Spleen (tissue), 11 donors: Measurements from ENCODE around the gene ATP6V1C2. TPM values are rescaled to one million over a fixed set of nuclear protein-coding genes. Genes with fewer than 3 reads are reported as not detected.

Experiments
- DNase-seq: peaks from one replicate; pipeline ENCODE4 v3.0.0-alpha.2; 2020
- H3K27ac ChIP-seq, 8 donors: fragments of 200-600 bp; sonication (generic) in 7 of 8; 1 replicate in 4 of 8; 2 replicates in 4 of 8; pipeline versions ENCODE4 v1.5.0 to v1.8.0; 2016 to 2021; ENCODE audit warnings: inconsistent platforms in 4 of 8, mild to moderate bottlenecking in 4 of 8, moderate library complexity in 1 of 8
- H3K27me3 ChIP-seq, 7 donors: fragments of 200-600 bp; sonication (generic) in 6 of 7; replicated peaks in 1 of 7; 1 replicate in 4 of 7; 2 replicates in 3 of 7; pipeline versions ENCODE4 v1.5.0 to v1.8.0; 2016 to 2021; ENCODE audit warnings: inconsistent platforms in 3 of 7, mild to moderate bottlenecking in 1 of 7
- H3K36me3 ChIP-seq, 6 donors: fragments of 200-600 bp; sonication (generic) in 5 of 6; 1 replicate in 4 of 6; 2 replicates in 2 of 6; pipeline versions ENCODE4 v1.5.0 to v1.8.0; 2016 to 2021; ENCODE audit warnings: inconsistent platforms in 2 of 6
- H3K4me1 ChIP-seq, 6 donors: fragments of 200-600 bp; sonication (generic) in 5 of 6; 1 replicate in 3 of 6; 2 replicates in 3 of 6; pipeline versions ENCODE4 v1.5.0 to v1.8.0; 2016 to 2021; ENCODE audit warnings: inconsistent platforms in 3 of 6
- H3K4me3 ChIP-seq, 8 donors: fragments of 200-600 bp; sonication (generic) in 7 of 8; 1 replicate in 4 of 8; 2 replicates in 4 of 8; pipeline versions ENCODE4 v1.5.0 to v1.8.0; 2016 to 2021; ENCODE audit warnings: inconsistent platforms in 4 of 8, mild to moderate bottlenecking in 4 of 8, moderate library complexity in 2 of 8
- H3K9me3 ChIP-seq, 8 donors: fragments of 200-600 bp; sonication (generic) in 7 of 8; 1 replicate in 4 of 8; 2 replicates in 4 of 8; pipeline versions ENCODE4 v1.5.0 to v1.8.0; 2016 to 2021; ENCODE audit warnings: inconsistent platforms in 4 of 8
- CTCF ChIP-seq, 11 experiments: fragments of 200-600 bp in 7 of 11; fragments of 450-650 bp in 4 of 11; sonication (generic) in 4 of 11; IDR thresholded peaks in 8 of 11; conservative IDR thresholded peaks in 3 of 11; 1 replicate in 7 of 11; 2 replicates in 4 of 11; pipeline versions ENCODE4 v1.4.0 to v1.8.0; 2016 to 2021; ENCODE audit warnings: antibody characterized with exemption in 11 of 11, inconsistent platforms in 4 of 11, mild to moderate bottlenecking in 1 of 11
- POLR2A ChIP-seq, 3 donors: fragments of 450-650 bp; IDR thresholded peaks; one replicate each; pipeline ENCODE4 v1.5.1; 2017; ENCODE audit warnings: antibody characterized with exemption in 3 of 3, mild to moderate bottlenecking in 1 of 3
- POLR2AphosphoS5 ChIP-seq, 3 donors: sonication (generic); formaldehyde crosslinking; IDR thresholded peaks; one replicate each; pipeline ENCODE4 v1.5.1; 2017; ENCODE audit warnings: antibody characterized with exemption in 3 of 3
- WGBS, 5 donors: extraction: QIAGEN DNeasy Blood & Tissue Kit in 3 of 5; methylation state at CpG; one replicate each; pipeline versions ENCODE4 v1.1.5 to v1.1.7; 2013 to 2018; 5-methylcytosine and 5-hydroxymethylcytosine counted together
- intact Hi-C: fragments of 100-400 bp; cut with DNase I; formaldehyde crosslinking; loops from one replicate; pipeline ENCODE4 v1.15.0; 2023; ENCODE audit warnings: low total_unique reads
- polyA plus RNA-seq, 3 donors: library from polyadenylated mRNA; stranded (reverse); fragments of 200-250 nt; gene quantifications; one replicate each; pipeline ENCODE4 v1.2.1, GENCODE V29; 2013
- total RNA-seq, 7 donors: library from RNA; depleted of rRNA in 3 of 7; stranded (reverse); fragments of >200 nt in 3 of 7; fragmentation: NEBNext Ultra II Directional in 4 of 7; extraction: Animal tissue kit (Norgen Biotek cat#: 25700) in 4 of 7; gene quantifications; one replicate each; pipeline versions ENCODE4 v1.1.0 to v1.2.1, GENCODE V29; 2016 to 2021
- donor health status: healthy with polysubstance abuse.
- donor health status: DM: no; HTN: no; CAD: no; lungs with moderate emphysema.
- donor health status: DM: no; HTN: no; CAD: no.
- donor health status: Bipolar disorder and iron deficiency.
- donor health status: healthy.
- donor health status: DM: no; HTN: no; CAD: no.
- donor health status: DM: yes; HTN: yes; CAD: no.

Gene ATP6V1C2
- total and polyA plus RNA-seq, 10 donors = 0.23 to 9.2 (median 0.54) TPM; not detected in 3

- intact Hi-C loops = no loop called here
- H3K9me3 ChIP-seq = no peaks in the 10 kb centered on the region
- 73 to 82% (median 77%) methylated on average over 7 of the region's 7 CpGs for WGBS, 5 donors
- DNase-seq = no peak
- peaks cover 0 to 100% (median 71%) of the 10 kb centered on the region in 6 donors for H3K36me3 ChIP-seq
- no peak overlapping the region for H3K27ac ChIP-seq
- no peaks in the 10 kb centered on the region for H3K27me3 ChIP-seq
- no peak overlapping the region for H3K4me3 ChIP-seq
- H3K4me1 ChIP-seq = peaks cover 0 to 28% (median 17%) of the 10 kb centered on the region in 6 donors
- no peak for TF ChIP-seq POLR2AphosphoS5 (IDR thresholded peaks at IDR 0.05)
- TF ChIP-seq CTCF (IDR thresholded peaks at IDR 0.05 in 8 of 11, conservative IDR thresholded peaks at IDR 0.05 in 3 of 11) = no peak
Measured at GRCh38 chr2:10795508-10796046, 74.1 kb downstream of the ATP6V1C2 start.

- no peak for DNase-seq
- 67 to 92% (median 84%) methylated on average over 2 of the region's 2 CpGs for WGBS, 5 donors
- Histone ChIP-seq H3K27me3 (no peaks in the 10 kb centered on the region), H3K27ac (no peak overlapping the region), H3K36me3 (peaks cover 0 to 100% (median 71%) of the 10 kb centered on the region in 6 donors), H3K9me3 (no peaks in the 10 kb centered on the region), H3K4me3 (no peak overlapping the region), H3K4me1 (peaks cover 0 to 21% (median 7%) of the 10 kb centered on the region in 6 donors)
- intact Hi-C loops = no loop called here
- no peak for TF ChIP-seq CTCF (IDR thresholded peaks at IDR 0.05 in 8 of 11, conservative IDR thresholded peaks at IDR 0.05 in 3 of 11)
- TF ChIP-seq POLR2A (IDR thresholded peaks at IDR 0.05) = no peak
Measured at GRCh38 chr2:10796703-10797102, 75.3 kb downstream of the ATP6V1C2 start.

GRCh38 chr2:10798783-10799182 lies 77.4 kb downstream of the ATP6V1C2 start:
- no peak overlapping the region for H3K4me3 ChIP-seq
- no peak for DNase-seq
- H3K9me3 ChIP-seq = no peaks in the 10 kb centered on the region
- H3K36me3 ChIP-seq = peaks cover 0 to 92% (median 59%) of the 10 kb centered on the region in 6 donors
- no peak overlapping the region for H3K27ac ChIP-seq
- H3K27me3 ChIP-seq = no peaks in the 10 kb centered on the region
- WGBS, 5 donors = 79 to 91% (median 83%) methylated on average over 8 of the region's 8 CpGs
- intact Hi-C loops = no loop called here
- TF ChIP-seq CTCF (IDR thresholded peaks at IDR 0.05 in 8 of 11, conservative IDR thresholded peaks at IDR 0.05 in 3 of 11) (no peak), POLR2AphosphoS5 (IDR thresholded peaks at IDR 0.05) (no peak), POLR2A (IDR thresholded peaks at IDR 0.05) (no peak)
- peaks cover 0 to 19% (median 5%) of the 10 kb centered on the region in 6 donors for H3K4me1 ChIP-seq

- Histone ChIP-seq H3K36me3 (peaks cover 0 to 78% (median 49%) of the 10 kb centered on the region in 6 donors), H3K27me3 (no peaks in the 10 kb centered on the region), H3K4me3 (no peak overlapping the region), H3K27ac (no peak overlapping the region), H3K9me3 (no peaks in the 10 kb centered on the region), H3K4me1 (peaks cover 0 to 19% (median 2%) of the 10 kb centered on the region in 6 donors)
- WGBS, 5 donors = 83 to 98% (median 89%) methylated on average over 4 of the region's 4 CpGs
- DNase-seq = no peak
- intact Hi-C loops = no loop called here
- TF ChIP-seq CTCF (IDR thresholded peaks at IDR 0.05 in 8 of 11, conservative IDR thresholded peaks at IDR 0.05 in 3 of 11) (no peak), POLR2A (IDR thresholded peaks at IDR 0.05) (no peak), POLR2AphosphoS5 (IDR thresholded peaks at IDR 0.05) (no peak)
Measured at GRCh38 chr2:10800163-10800562, 78.7 kb downstream of the ATP6V1C2 start.
